ENCODE results near the gene UMPS.
"Not testable (repeated sequence)": the region's sequence is repeated elsewhere in the genome, so short reads cannot be mapped to it uniquely, and the experiment has no call there.

The UMPS gene

DNA sequence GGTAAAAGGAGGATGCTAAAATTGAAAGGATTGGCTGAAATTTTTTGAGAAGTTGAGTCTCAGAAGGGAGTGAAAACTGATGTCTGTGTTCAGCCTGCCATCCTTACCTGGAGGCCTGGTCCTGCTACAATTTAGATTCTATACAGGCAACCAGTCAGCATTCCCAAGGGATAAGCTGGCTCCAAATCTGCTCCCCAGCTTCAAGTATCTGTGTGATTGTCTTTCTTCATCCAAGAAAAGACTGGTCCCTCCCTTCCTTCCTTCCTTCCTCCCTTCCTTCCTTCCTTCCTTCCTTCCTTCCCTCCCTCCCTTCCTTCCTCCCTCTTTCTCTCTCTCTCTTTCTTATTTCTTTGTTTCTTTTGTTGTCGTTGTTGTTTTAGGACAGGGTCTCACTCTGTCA, 24.7 kb upstream of the UMPS start:
- no peak overlapping the region for H3K4me2 ChIP-seq (ENCODE audit: low read depth, low read length, poor library complexity, severe bottlenecking)
- H3K27ac ChIP-seq (ENCODE audit: low read depth, low read length): no peak overlapping the region

GRCh38 chr3:124707223-124707622, 23.0 kb upstream of the UMPS start:
- H3K4me2 ChIP-seq (ENCODE audit: low read depth, low read length, poor library complexity, severe bottlenecking); H3K27me3 ChIP-seq (ENCODE audit: low read length); H3K79me2 ChIP-seq (ENCODE audit: insufficient read depth, low read length); H3K9me2 ChIP-seq (replicated peaks; ENCODE audit: insufficient read depth, low read length); H2AFZ ChIP-seq (ENCODE audit: low read depth, low read length, severe bottlenecking); H3K36me3 ChIP-seq (ENCODE audit: low read length); H3K4me3 ChIP-seq (ENCODE audit: insufficient read depth, low read length, poor library complexity, severe bottlenecking); H3K9ac ChIP-seq (ENCODE audit: low read length); H4K20me1 ChIP-seq (ENCODE audit: low read depth, low read length); H3K9me3 ChIP-seq (ENCODE audit: insufficient read depth, low read length); H3F3A ChIP-seq (ENCODE audit: insufficient read depth); H3K27ac ChIP-seq (ENCODE audit: low read depth, low read length): not testable (repeated sequence)

More for the DNA sequence above, 24.7 kb upstream of the UMPS start:
- Histone ChIP-seq H3K4me3 (ENCODE audit: insufficient read depth, low read length, poor library complexity, severe bottlenecking) (no peak overlapping the region), H3K27me3 (ENCODE audit: low read length) (no peaks in the 10 kb centered on the region), H3K9ac (ENCODE audit: low read length) (no peak overlapping the region), H3K9me2 (replicated peaks; ENCODE audit: insufficient read depth, low read length) (no peaks in the 10 kb centered on the region), H2AFZ (ENCODE audit: low read depth, low read length, severe bottlenecking) (no peak overlapping the region), H3K79me2 (ENCODE audit: insufficient read depth, low read length) (no peaks in the 10 kb centered on the region), H3F3A (ENCODE audit: insufficient read depth) (no peaks in the 10 kb centered on the region), H4K20me1 (ENCODE audit: low read depth, low read length) (no peaks in the 10 kb centered on the region), H3K36me3 (ENCODE audit: low read length) (no peaks in the 10 kb centered on the region), H3K9me3 (ENCODE audit: insufficient read depth, low read length) (no peaks in the 10 kb centered on the region)
- TF ChIP-seq, protein P1, sequence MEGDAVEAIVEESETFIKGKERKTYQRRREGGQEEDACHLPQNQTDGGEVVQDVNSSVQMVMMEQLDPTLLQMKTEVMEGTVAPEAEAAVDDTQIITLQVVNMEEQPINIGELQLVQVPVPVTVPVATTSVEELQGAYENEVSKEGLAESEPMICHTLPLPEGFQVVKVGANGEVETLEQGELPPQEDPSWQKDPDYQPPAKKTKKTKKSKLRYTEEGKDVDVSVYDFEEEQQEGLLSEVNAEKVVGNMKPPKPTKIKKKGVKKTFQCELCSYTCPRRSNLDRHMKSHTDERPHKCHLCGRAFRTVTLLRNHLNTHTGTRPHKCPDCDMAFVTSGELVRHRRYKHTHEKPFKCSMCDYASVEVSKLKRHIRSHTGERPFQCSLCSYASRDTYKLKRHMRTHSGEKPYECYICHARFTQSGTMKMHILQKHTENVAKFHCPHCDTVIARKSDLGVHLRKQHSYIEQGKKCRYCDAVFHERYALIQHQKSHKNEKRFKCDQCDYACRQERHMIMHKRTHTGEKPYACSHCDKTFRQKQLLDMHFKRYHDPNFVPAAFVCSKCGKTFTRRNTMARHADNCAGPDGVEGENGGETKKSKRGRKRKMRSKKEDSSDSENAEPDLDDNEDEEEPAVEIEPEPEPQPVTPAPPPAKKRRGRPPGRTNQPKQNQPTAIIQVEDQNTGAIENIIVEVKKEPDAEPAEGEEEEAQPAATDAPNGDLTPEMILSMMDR (IDR thresholded peaks at IDR 0.05; ENCODE audit: insufficient read depth, low read length, poor library complexity, severe bottlenecking): no peak
- no peak for TF ChIP-seq EZH2phosphoT487 (conservative IDR thresholded peaks at IDR 0.05; ENCODE audit: low read length)

DNA sequence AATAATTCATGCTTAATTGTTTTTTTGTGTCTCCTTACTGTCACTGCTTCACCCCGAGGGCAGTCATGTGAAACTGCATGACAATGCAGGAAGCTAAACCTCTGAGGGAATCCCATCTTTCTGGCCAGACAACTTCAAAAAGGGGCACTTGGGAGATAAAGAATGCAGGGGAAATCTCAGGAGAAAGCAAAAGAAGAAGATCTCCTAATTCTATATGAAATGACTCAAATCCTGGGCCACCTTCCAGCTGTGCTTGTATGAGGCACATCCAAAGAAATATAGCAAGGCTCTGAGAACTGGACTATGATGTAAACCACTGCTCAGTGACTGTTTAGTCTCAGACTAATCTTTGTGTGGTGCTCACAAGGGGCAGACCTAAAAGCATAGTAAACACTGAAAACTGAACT, 22.6 kb upstream of the UMPS start:
- TF ChIP-seq EZH2phosphoT487 (conservative IDR thresholded peaks at IDR 0.05; ENCODE audit: low read length): no peak
- TF ChIP-seq, protein P1 (IDR thresholded peaks at IDR 0.05; ENCODE audit: insufficient read depth, low read length, poor library complexity, severe bottlenecking): no peak

GRCh38 chr3:124714223-124714853, 15.9 kb upstream of the UMPS start:
- Histone ChIP-seq H3K9me2 (replicated peaks; ENCODE audit: insufficient read depth, low read length) (no peaks in the 10 kb centered on the region), H3K27ac (ENCODE audit: low read depth, low read length) (no peak overlapping the region), H3K27me3 (ENCODE audit: low read length) (no peaks in the 10 kb centered on the region), H3F3A (ENCODE audit: insufficient read depth) (no peaks in the 10 kb centered on the region), H3K4me3 (ENCODE audit: insufficient read depth, low read length, poor library complexity, severe bottlenecking) (no peak overlapping the region), H2AFZ (ENCODE audit: low read depth, low read length, severe bottlenecking) (no peak overlapping the region), H3K36me3 (ENCODE audit: low read length) (no peaks in the 10 kb centered on the region), H3K79me2 (ENCODE audit: insufficient read depth, low read length) (no peaks in the 10 kb centered on the region), H3K9ac (ENCODE audit: low read length) (no peak overlapping the region), H3K4me2 (ENCODE audit: low read depth, low read length, poor library complexity, severe bottlenecking) (no peak overlapping the region), H3K9me3 (ENCODE audit: insufficient read depth, low read length) (no peaks in the 10 kb centered on the region), H4K20me1 (ENCODE audit: low read depth, low read length) (no peaks in the 10 kb centered on the region)
- TF ChIP-seq, protein P1 (IDR thresholded peaks at IDR 0.05; ENCODE audit: insufficient read depth, low read length, poor library complexity, severe bottlenecking): no peak
- TF ChIP-seq EZH2phosphoT487 (conservative IDR thresholded peaks at IDR 0.05; ENCODE audit: low read length): no peak

More for the DNA sequence above, 22.6 kb upstream of the UMPS start:
- no peaks in the 10 kb centered on the region for H3K9me3 ChIP-seq (ENCODE audit: insufficient read depth, low read length)
- no peaks in the 10 kb centered on the region for H3K9me2 ChIP-seq (replicated peaks; ENCODE audit: insufficient read depth, low read length)
- no peaks in the 10 kb centered on the region for H3K36me3 ChIP-seq (ENCODE audit: low read length)
- H4K20me1 ChIP-seq (ENCODE audit: low read depth, low read length): no peaks in the 10 kb centered on the region
- H3K27ac ChIP-seq (ENCODE audit: low read depth, low read length): no peak overlapping the region
- H2AFZ ChIP-seq (ENCODE audit: low read depth, low read length, severe bottlenecking): no peak overlapping the region
- no peak overlapping the region for H3K9ac ChIP-seq (ENCODE audit: low read length)
- no peak overlapping the region for H3K4me3 ChIP-seq (ENCODE audit: insufficient read depth, low read length, poor library complexity, severe bottlenecking)
- H3K79me2 ChIP-seq (ENCODE audit: insufficient read depth, low read length): no peaks in the 10 kb centered on the region
- no peaks in the 10 kb centered on the region for H3K27me3 ChIP-seq (ENCODE audit: low read length)
- no peaks in the 10 kb centered on the region for H3F3A ChIP-seq (ENCODE audit: insufficient read depth)
- no peak overlapping the region for H3K4me2 ChIP-seq (ENCODE audit: low read depth, low read length, poor library complexity, severe bottlenecking)
